Measurements from ENCODE around the gene ADAM23.

- TF ChIP-seq CTCF (IDR thresholded peaks at IDR 0.05) (no peak), EP300 (IDR thresholded peaks at IDR 0.05) (no peak)
Measured at GRCh38 chr2:206418968-206419367, 24.4 kb upstream of the ADAM23 start.

Data from upper lobe of left lung (tissue), 4 donors.